Gastroesophageal sphincter (tissue), 4 donors: Measurements from ENCODE around the gene DNAAF2. TPM values are rescaled to one million over a fixed set of nuclear protein-coding genes. Genes with fewer than 3 reads are reported as not detected.
A peak's percentile ranks its signal among the peaks of the same experiment; 100 is the strongest.

Experiments
- ATAC-seq: fragments of 150-250 bp; one replicate; pipeline ENCODE4 v1.9.1; 2016; ENCODE audit warnings: mild to moderate bottlenecking, moderate library complexity
- H3K27ac ChIP-seq, 4 donors: fragments of 200-600 bp; sonication (generic) in 3 of 4; 1 replicate in 3 of 4; 2 replicates in 1 of 4; pipeline ENCODE4 v1.5.1; 2016 to 2019
- H3K27me3 ChIP-seq: fragments of 200-600 bp; sonication (generic); one replicate; pipeline ENCODE4 v1.5.1; 2019
- H3K36me3 ChIP-seq, 2 donors: fragments of 200-600 bp; sonication (generic); one replicate each; pipeline ENCODE4 v1.5.1; 2019; ENCODE audit warnings: control low read depth in 1 of 2
- H3K4me1 ChIP-seq, 3 donors: fragments of 200-600 bp; sonication (generic); 1 replicate in 2 of 3; 2 replicates in 1 of 3; pipeline ENCODE4 v1.5.1; 2016 to 2019; ENCODE audit warnings: control low read depth in 2 of 3
- H3K4me3 ChIP-seq, 2 donors: fragments of 200-600 bp; sonication (generic); one replicate each; pipeline ENCODE4 v1.5.1; 2019; ENCODE audit warnings: mild to moderate bottlenecking in 1 of 2, moderate library complexity in 1 of 2
- H3K9me3 ChIP-seq, 3 donors: fragments of 200-600 bp; sonication (generic); one replicate each; pipeline ENCODE4 v1.5.1; 2017 to 2019; ENCODE audit warnings: control low read depth in 2 of 3
- CTCF ChIP-seq, 4 experiments: fragments of 200-600 bp in 2 of 4; fragments of 450-650 bp in 2 of 4; sonication (generic) in 1 of 4; IDR thresholded peaks; one replicate each; pipeline ENCODE4 v1.5.1; 2017 to 2019; ENCODE audit warnings: antibody characterized with exemption in 4 of 4, mild to moderate bottlenecking in 2 of 4, moderate library complexity in 2 of 4
- EP300 ChIP-seq: sonication (generic); formaldehyde crosslinking; IDR thresholded peaks from one replicate; pipeline ENCODE4 v1.6.1; 2017; ENCODE audit warnings: antibody characterized with exemption, mild to moderate bottlenecking
- POLR2A ChIP-seq, 2 donors: fragments of 450-650 bp; IDR thresholded peaks; one replicate each; pipeline ENCODE4 v1.6.1; 2017; ENCODE audit warnings: antibody characterized with exemption in 2 of 2, mild to moderate bottlenecking in 2 of 2, moderate library complexity in 1 of 2
- POLR2AphosphoS5 ChIP-seq: sonication (generic); formaldehyde crosslinking; IDR thresholded peaks from one replicate; pipeline ENCODE4 v1.6.1; 2017; ENCODE audit warnings: antibody characterized with exemption
- WGBS, 2 donors: methylation state at CpG; one replicate each; pipeline ENCODE4 v1.1.5; 2018; ENCODE audit warnings: low coverage in 1 of 2; 5-methylcytosine and 5-hydroxymethylcytosine counted together
- total RNA-seq, 4 donors: library from RNA; depleted of rRNA; stranded (reverse); fragments of >200 nt; gene quantifications; one replicate each; pipeline ENCODE4 v1.1.0, GENCODE V29; 2016

The DNAAF2 gene
- total RNA-seq, 4 donors from 2014 or later: 6.8 to 10.4 (median 9.0) TPM

DNA sequence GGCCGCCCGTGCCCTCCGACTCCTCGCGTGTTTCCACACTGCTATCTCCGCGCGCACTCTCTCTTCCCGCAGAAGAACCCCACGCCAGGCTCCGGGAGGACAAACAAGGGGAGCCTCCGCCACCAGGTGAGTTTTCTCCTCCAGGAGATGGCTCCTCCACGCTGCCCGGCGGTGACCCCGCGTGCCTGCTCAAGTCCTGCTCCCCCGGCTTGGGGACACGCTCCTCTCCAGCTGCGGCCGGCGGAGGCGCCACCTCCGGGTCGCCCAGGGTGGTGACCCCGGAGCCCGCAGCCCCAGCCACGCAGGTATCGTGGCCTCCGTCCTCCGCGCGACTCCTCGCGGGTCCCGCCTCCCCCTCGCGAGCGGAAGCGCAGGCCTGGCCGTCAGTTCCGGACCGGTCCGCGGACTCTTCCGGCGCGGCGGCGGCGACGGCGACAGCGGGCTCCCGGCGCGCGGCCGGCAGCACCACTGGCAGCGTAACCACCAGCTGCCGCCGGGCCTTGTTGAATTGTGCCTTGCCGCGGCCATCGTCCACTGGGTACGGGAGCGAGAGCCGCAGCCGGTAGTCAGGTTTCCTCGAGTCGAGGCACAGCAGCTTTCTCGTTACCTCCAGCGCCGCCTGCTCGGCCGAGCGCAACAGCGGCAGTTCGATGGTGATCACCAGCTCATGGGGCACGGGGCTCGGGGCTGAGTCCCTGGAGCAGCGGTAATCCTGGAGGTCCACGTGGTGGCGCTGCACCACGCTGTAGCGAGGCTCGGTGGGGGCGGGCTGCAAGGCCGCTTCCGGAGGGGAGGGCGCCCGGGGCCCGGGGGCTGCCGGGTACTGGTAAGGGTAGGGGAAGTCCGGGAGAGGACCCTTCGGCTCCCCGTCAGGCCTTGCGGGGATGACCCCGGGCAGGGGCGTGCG lies 1.2 kb downstream of the DNAAF2 start:
- peak overlapping the region; percentile 71 to 97 (median 96) for H3K27ac ChIP-seq
- no peaks in the 10 kb centered on the region for H3K27me3 ChIP-seq
- peak overlapping the region; percentile 78 to 93 for H3K4me3 ChIP-seq
- H3K36me3 ChIP-seq: peaks cover 0 to 12% of the 10 kb centered on the region in 2 donors
- no peaks in the 10 kb centered on the region for H3K9me3 ChIP-seq
- TF ChIP-seq CTCF (IDR thresholded peaks at IDR 0.05) (peak; percentile 60 to 94 (median 72)), EP300 (no peak), POLR2AphosphoS5 (peak; percentile 59), POLR2A (IDR thresholded peaks at IDR 0.05) (peak; percentile 87 to 89)
- peaks cover 0 to 48% (median 0%) of the 10 kb centered on the region in 3 donors for H3K4me1 ChIP-seq
- peak; percentile 95 for ATAC-seq
- WGBS, 2 donors: no CpG with 5 or more reads among the region's 101 CpGs

- no peaks in the 10 kb centered on the region for H3K27me3 ChIP-seq
- no peak overlapping the region for H3K27ac ChIP-seq
- H3K4me3 ChIP-seq: no peak overlapping the region
- peaks cover 5 to 42% (median 18%) of the 10 kb centered on the region in 3 donors for H3K4me1 ChIP-seq
- no peaks in the 10 kb centered on the region for H3K9me3 ChIP-seq
- 85 to 89% methylated on average over 6 of the region's 6 CpGs for WGBS, 2 donors
- TF ChIP-seq EP300 (no peak), POLR2A (IDR thresholded peaks at IDR 0.05) (no peak), CTCF (IDR thresholded peaks at IDR 0.05) (no peak), POLR2AphosphoS5 (no peak)
- peaks cover 0 to 28% of the 10 kb centered on the region in 2 donors for H3K36me3 ChIP-seq
- ATAC-seq: no peak
These were observed 10.9 kb downstream of the DNAAF2 start for GRCh38 chr14:49623941-49624839.

GRCh38 chr14:49623387-49623786 lies 11.7 kb downstream of the DNAAF2 start:
- WGBS, 2 donors: 40 to 57% methylated on average over 3 of the region's 3 CpGs
- no peak for ATAC-seq
- no peak overlapping the region for H3K4me3 ChIP-seq

DNA sequence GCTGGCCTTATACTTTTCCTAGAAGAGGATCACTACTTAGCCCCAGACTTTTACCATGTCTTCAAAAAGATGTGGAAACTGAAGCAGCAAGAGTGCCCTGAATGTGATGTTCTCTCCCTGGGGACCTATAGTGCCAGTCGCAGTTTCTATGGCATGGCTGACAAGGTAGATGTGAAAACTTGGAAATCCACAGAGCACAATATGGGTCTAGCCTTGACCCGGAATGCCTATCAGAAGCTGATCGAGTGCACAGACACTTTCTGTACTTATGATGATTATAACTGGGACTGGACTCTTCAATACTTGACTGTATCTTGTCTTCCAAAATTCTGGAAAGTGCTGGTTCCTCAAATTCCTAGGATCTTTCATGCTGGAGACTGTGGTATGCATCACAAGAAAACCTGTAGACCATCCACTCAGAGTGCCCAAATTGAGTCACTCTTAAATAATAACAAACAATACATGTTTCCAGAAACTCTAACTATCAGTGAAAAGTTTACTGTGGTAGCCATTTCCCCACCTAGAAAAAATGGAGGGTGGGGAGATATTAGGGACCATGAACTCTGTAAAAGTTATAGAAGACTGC lies 12.9 kb downstream of the DNAAF2 start:
- H3K27ac ChIP-seq: peak overlapping the region in 2 of 4 donors; percentile 1 to 92
- H3K4me3 ChIP-seq: peak overlapping the region; percentile 78 to 86
- no peak for ATAC-seq
- H3K27me3 ChIP-seq: no peaks in the 10 kb centered on the region
- H3K4me1 ChIP-seq: peaks cover 5 to 59% (median 21%) of the 10 kb centered on the region in 3 donors
- H3K9me3 ChIP-seq: no peaks in the 10 kb centered on the region
- 51 to 73% methylated on average over 2 to 3 of the region's 3 CpGs for WGBS, 2 donors
- TF ChIP-seq POLR2A (IDR thresholded peaks at IDR 0.05): no peak
- TF ChIP-seq CTCF (IDR thresholded peaks at IDR 0.05): no peak
- no peak for TF ChIP-seq EP300
- no peak for TF ChIP-seq POLR2AphosphoS5
- peaks cover 0 to 38% of the 10 kb centered on the region in 2 donors for H3K36me3 ChIP-seq

More at GRCh38 chr14:49623387-49623786, 11.7 kb downstream of the DNAAF2 start:
- H3K4me1 ChIP-seq: peaks cover 5 to 50% (median 21%) of the 10 kb centered on the region in 3 donors
- H3K27ac ChIP-seq: peak overlapping the region in 1 of 4 donors; percentile 1
- no peaks in the 10 kb centered on the region for H3K27me3 ChIP-seq
- H3K36me3 ChIP-seq: peaks cover 0 to 30% of the 10 kb centered on the region in 2 donors
- TF ChIP-seq EP300: no peak
- no peak for TF ChIP-seq CTCF (IDR thresholded peaks at IDR 0.05)
- TF ChIP-seq POLR2A (IDR thresholded peaks at IDR 0.05): no peak
- no peak for TF ChIP-seq POLR2AphosphoS5
- H3K9me3 ChIP-seq: no peaks in the 10 kb centered on the region
